A549 (cell line): Measurements from ENCODE around the gene PNPLA3.

Experiments
- CHD2 ChIP-seq: fragments of 150-350 bp; IDR thresholded peaks from 2 replicates; pipeline ENCODE4 v1.6.1; 2014; ENCODE audit warnings: low read length; ENCODE audit not compliant: partially characterized antibody
- CHD4 ChIP-seq: fragments of 200-600 bp; sonication (generic); IDR thresholded peaks from 2 replicates; pipeline ENCODE4 v1.6.1; 2016; ENCODE audit warnings: antibody characterized with exemption, mild to moderate bottlenecking, borderline replicate concordance
- MAFK ChIP-seq: fragments of 450-650 bp; IDR thresholded peaks from 2 replicates; pipeline ENCODE4 v1.6.1; 2014; ENCODE audit not compliant: partially characterized antibody
- RAD21 ChIP-seq, 2 experiments: fragments of >200 bp in 1 of 2; sonication (Bioruptor Twin) in 1 of 2; formaldehyde crosslinking in 1 of 2; IDR thresholded peaks in 1 of 2; conservative IDR thresholded peaks in 1 of 2; 2 replicates in 1 of 2; 3 replicates in 1 of 2; pipeline ENCODE4 v1.6.1; 2012 to 2018; ENCODE audit warnings: inconsistent platforms in 1 of 2
- TF ChIP-seq, protein P1 (sequence below): fragments of >200 bp; sonication (Bioruptor Twin); formaldehyde crosslinking; IDR thresholded peaks from 3 replicates; pipeline ENCODE4 v1.5.1; 2016

DNA sequence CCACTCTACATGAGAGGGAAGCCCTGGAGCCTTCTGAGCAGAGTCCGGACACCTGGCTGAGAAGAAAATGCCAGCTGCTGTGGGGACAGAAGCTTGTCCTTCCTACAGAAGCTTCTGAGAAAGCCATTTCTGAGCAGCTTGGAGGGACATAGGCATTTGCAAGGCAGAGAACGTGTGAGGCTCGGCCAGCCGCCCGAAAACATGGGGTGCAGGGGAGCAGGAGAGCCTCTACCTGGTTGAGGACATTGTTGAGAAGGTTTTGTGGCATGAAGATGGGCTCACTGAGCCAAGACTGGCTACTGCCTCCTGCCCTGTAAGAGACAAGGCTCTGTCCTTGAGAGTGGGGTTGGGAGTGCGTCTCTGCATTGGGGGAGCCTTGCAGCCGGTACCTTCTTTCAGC lies 57.0 kb downstream of the PNPLA3 start:
- TF ChIP-seq, protein P1, sequence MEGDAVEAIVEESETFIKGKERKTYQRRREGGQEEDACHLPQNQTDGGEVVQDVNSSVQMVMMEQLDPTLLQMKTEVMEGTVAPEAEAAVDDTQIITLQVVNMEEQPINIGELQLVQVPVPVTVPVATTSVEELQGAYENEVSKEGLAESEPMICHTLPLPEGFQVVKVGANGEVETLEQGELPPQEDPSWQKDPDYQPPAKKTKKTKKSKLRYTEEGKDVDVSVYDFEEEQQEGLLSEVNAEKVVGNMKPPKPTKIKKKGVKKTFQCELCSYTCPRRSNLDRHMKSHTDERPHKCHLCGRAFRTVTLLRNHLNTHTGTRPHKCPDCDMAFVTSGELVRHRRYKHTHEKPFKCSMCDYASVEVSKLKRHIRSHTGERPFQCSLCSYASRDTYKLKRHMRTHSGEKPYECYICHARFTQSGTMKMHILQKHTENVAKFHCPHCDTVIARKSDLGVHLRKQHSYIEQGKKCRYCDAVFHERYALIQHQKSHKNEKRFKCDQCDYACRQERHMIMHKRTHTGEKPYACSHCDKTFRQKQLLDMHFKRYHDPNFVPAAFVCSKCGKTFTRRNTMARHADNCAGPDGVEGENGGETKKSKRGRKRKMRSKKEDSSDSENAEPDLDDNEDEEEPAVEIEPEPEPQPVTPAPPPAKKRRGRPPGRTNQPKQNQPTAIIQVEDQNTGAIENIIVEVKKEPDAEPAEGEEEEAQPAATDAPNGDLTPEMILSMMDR: no peak
- TF ChIP-seq RAD21 (conservative IDR thresholded peaks at IDR 0.05 in 1 of 2, IDR thresholded peaks at IDR 0.05 in 1 of 2) (no peak), CHD2 (no peak), MAFK (no peak), CHD4 (no peak)
